ENCODE measurements around the gene CDC42EP5.
"Not testable (repeated sequence)": the region's sequence is repeated elsewhere in the genome, so short reads cannot be mapped to it uniquely, and the experiment has no call there.

The CDC42EP5 gene

GRCh38 chr19:54448040-54448773 lies 24.9 kb downstream of the CDC42EP5 start:
- DNase-seq (ENCODE audit: low spot score) = peak; percentile 55

GRCh38 chr19:54446349-54446748 lies 26.7 kb downstream of the CDC42EP5 start:
- DNase-seq (ENCODE audit: low spot score) = not testable (repeated sequence)

- no peak for DNase-seq (ENCODE audit: low spot score)
Observed at GRCh38 chr19:54444737-54445136, 28.4 kb downstream of the CDC42EP5 start.

- no peak for DNase-seq (ENCODE audit: low spot score)
Observed at GRCh38 chr19:54440641-54441040, 32.5 kb downstream of the CDC42EP5 start.

GRCh38 chr19:54439174-54439851 lies 33.8 kb downstream of the CDC42EP5 start:
- no peak for DNase-seq (ENCODE audit: low spot score)

- DNase-seq (ENCODE audit: low spot score) = no peak
Observed at GRCh38 chr19:54436628-54437252, 36.4 kb downstream of the CDC42EP5 start.

GRCh38 chr19:54436031-54436523 lies 37.0 kb downstream of the CDC42EP5 start:
- DNase-seq (ENCODE audit: low spot score) = no peak

GRCh38 chr19:54435551-54436016 lies 37.5 kb downstream of the CDC42EP5 start:
- DNase-seq (ENCODE audit: low spot score) = no peak

- DNase-seq (ENCODE audit: low spot score) = no peak
Observed at GRCh38 chr19:54434873-54435214, 38.3 kb downstream of the CDC42EP5 start.

- no peak for DNase-seq (ENCODE audit: low spot score)
Observed at GRCh38 chr19:54434112-54434872, 38.8 kb downstream of the CDC42EP5 start.

GRCh38 chr19:54433697-54434096 lies 39.4 kb downstream of the CDC42EP5 start:
- no peak for DNase-seq (ENCODE audit: low spot score)

GRCh38 chr19:54432144-54432738 lies 40.9 kb downstream of the CDC42EP5 start:
- no peak for DNase-seq (ENCODE audit: low spot score)

- no peak for DNase-seq (ENCODE audit: low spot score)
Observed at GRCh38 chr19:54431255-54431838, 41.7 kb downstream of the CDC42EP5 start.

GRCh38 chr19:54430306-54431254 lies 42.5 kb downstream of the CDC42EP5 start:
- DNase-seq (ENCODE audit: low spot score) = no peak

- no peak for DNase-seq (ENCODE audit: low spot score)
Observed at GRCh38 chr19:54429545-54430227, 43.4 kb downstream of the CDC42EP5 start.

- no peak for DNase-seq (ENCODE audit: low spot score)
Observed at GRCh38 chr19:54429176-54429495, 44.0 kb downstream of the CDC42EP5 start.

GRCh38 chr19:54428323-54429175 lies 44.5 kb downstream of the CDC42EP5 start:
- DNase-seq (ENCODE audit: low spot score) = no peak

- no peak for DNase-seq (ENCODE audit: low spot score)
Observed at GRCh38 chr19:54427586-54427985, 45.5 kb downstream of the CDC42EP5 start.
